GM12872 (cell line): ENCODE results near the gene R3HCC1L.
A peak's percentile ranks its signal among the peaks of the same experiment; 100 is the strongest.

ENCODE experiments used
- CTCF ChIP-seq: IDR thresholded peaks from 3 replicates; pipeline ENCODE4 v1.5.1; 2011; ENCODE audit warnings: low read depth, mild to moderate bottlenecking, low read length, moderate library complexity; ENCODE audit not compliant: insufficient read depth

R3HCC1L gene

DNA sequence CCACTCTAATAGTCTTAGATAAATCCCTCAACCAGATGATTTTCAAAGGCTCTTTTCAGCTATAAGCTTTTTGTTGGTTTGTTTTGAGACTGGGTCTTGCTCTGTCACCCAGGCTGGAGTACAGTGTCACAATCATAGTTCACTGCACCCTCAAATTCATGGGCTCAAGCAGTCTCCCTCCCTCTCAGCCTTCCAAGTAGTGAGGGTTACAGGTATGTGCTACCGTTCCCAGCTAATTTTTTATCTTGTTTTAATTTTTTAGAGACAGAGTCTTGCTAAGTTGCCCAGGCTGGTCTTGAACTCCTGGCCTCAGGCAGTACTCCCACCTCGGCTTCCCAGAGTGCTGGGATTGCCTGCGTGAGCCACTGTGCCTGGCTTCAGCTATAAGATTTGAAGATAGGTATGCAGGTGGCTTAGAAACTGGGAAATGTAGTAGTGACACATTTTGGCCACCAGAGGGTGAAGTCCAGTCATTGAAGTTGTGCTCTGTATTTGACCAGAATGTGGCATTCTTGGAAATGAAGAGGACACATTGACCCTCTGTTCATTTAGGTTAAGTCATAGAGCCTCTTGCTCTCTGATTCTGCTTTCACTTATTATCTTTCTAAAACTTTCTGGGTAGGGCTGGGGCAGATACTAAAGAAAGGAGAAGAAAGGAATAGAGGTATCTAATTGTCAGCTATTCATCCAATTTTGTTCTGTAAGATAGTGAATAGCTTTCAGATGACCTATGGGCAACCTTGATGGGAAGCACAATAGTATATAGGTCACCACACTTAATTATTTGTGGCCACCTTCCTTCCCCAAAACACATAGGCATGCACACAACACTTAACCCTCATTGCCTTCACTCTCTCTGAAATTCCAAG lies 36.0 kb downstream of the R3HCC1L start:
- TF ChIP-seq CTCF, result peak; percentile 89

GRCh38 chr10:98172073-98172472 lies 37.6 kb downstream of the R3HCC1L start:
- no peak for TF ChIP-seq CTCF

GRCh38 chr10:98172495-98172894 lies 38.0 kb downstream of the R3HCC1L start:
- TF ChIP-seq CTCF, result no peak

DNA sequence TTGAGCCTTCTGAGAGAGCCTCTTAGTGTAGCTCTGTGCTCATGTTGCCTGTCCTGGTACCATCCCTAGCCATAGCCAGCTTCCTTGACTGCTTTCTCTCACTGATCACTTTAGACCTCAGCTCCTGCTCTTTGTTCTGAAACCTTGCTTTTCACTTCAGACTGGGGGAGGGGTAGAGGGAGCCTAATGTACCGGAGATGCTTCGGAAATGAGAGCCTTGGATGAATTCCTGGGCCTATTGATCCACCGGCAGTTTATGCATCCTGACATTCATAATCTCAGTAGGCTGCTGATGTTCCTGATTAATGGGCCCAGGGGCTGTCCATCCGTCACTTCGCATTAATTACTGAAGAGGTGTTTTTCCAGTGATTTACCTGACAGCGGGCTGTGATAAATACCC lies 38.8 kb downstream of the R3HCC1L start:
- TF ChIP-seq CTCF, result no peak

DNA sequence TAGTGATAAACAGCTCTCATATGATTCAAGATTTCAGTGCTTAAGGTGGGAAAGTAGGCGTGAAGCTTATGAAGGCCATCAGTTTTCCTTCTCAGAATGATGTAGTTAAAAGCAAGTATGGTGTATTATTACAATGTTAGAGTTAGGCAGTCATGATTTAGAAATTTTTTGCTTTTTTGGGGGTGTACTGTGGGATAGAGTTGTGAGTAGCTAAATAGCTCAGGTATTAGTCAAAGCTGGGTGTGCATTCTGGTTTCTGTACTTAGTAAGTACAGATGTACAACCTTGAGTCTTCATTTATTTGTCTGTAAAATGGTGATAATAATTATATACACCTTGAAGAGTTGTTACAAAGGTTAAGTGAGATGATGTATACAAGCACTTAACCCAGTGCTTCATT lies 52.2 kb downstream of the R3HCC1L start:
- TF ChIP-seq CTCF, result no peak

DNA sequence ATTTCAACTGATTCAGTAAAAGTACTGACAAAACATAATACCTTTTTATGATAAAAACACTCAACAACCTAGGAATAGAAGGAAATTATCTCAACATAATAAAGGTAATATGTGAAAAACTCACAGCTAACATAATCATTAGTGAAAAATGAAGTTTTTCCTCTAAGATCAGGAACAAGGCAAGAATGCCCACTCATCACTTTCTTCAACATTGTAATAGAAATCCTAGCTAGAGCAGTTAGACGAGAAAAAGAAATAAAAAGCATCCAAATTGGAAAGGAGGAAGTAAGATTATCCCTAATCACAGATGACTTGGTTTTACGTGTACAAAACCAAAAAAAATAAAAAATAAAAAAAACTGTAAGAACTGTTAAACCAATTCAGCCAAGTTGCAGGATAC lies 58.6 kb downstream of the R3HCC1L start:
- TF ChIP-seq CTCF, result no peak

DNA sequence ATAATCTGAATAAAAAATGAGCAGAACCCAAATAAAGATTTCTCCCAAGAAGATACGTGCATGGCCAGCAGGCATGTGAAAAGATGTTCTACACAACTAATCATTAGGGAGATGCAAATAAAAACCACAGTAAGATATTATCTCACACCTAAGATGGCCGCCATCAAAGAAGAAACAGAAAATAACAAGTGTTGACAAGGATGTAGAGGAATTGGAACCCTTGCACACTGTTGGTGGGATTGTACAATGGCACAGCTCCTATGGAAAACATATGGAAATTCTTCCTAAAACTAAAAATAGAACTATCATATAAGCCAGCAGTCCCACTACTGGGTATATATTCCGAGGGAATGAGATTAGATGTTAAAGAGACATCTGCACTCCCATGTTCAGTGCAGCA lies 60.2 kb downstream of the R3HCC1L start:
- TF ChIP-seq CTCF, result no peak
